HEK293 (cell line): ENCODE data around the gene AP5M1.
"Not testable (repeated sequence)": the region's sequence is repeated elsewhere in the genome, so short reads cannot be mapped to it uniquely, and the experiment has no call there.

Source experiments
- CTCF ChIA-PET: fragments of 350-600 bp; formaldehyde crosslinking; extraction: SDS; loops from one replicate; lab custom pipeline; 2021; ENCODE audit warnings: antibody characterized with exemption; lab: Yijun Ruan, JAX
- POLR2A ChIA-PET: fragments of 300-600 bp; formaldehyde crosslinking; extraction: SDS; loops from one replicate; lab custom pipeline; 2020; ENCODE audit warnings: antibody characterized with exemption, inconsistent platforms; lab: Yijun Ruan, JAX
- H3K27ac ChIP-seq: fragments of 200-500 bp; sonication (Bioruptor generic); 2 replicates; pipeline ENCODE4 v1.5.1; 2014; ENCODE audit warnings: low read depth, low read length, control low read depth, inconsistent platforms; ENCODE audit errors: extremely low read depth
- H3K36me3 ChIP-seq, 2 experiments: fragments of 200-500 bp in 1 of 2; sonication (Bioruptor generic) in 1 of 2; 1 replicate in 1 of 2; 2 replicates in 1 of 2; pipeline ENCODE4 v1.5.1; 2014 to 2017; ENCODE audit warnings: inconsistent platforms in 2 of 2, low read length in 2 of 2; ENCODE audit not compliant: control insufficient read depth in 2 of 2, insufficient read depth in 1 of 2
- H3K4me1 ChIP-seq: fragments of 200-500 bp; sonication (Bioruptor generic); 2 replicates; pipeline ENCODE4 v1.5.1; 2014; ENCODE audit warnings: mild to moderate bottlenecking, low read length, inconsistent platforms; ENCODE audit not compliant: control insufficient read depth, insufficient read depth
- H3K4me3 ChIP-seq: 2 replicates; pipeline ENCODE4 v1.5.1; 2011; ENCODE audit warnings: low read depth, mild to moderate bottlenecking, control low read depth, low read length, moderate library complexity
- H3K9me3 ChIP-seq: fragments of 200-500 bp; sonication (Bioruptor generic); 2 replicates; pipeline ENCODE4 v1.5.1; 2014; ENCODE audit warnings: low read depth, low read length, inconsistent platforms; ENCODE audit not compliant: control insufficient read depth, insufficient read depth
- RBAK ChIP-seq: fragments of 450-650 bp; formaldehyde crosslinking; IDR thresholded peaks from 2 replicates; pipeline ENCODE4 v1.5.1; 2016; ENCODE audit warnings: missing biosample characterization, missing genetic modification characterization
- ZNF10 ChIP-seq: fragments of 450-650 bp; formaldehyde crosslinking; IDR thresholded peaks from 2 replicates; pipeline ENCODE4 v1.5.1; 2017; ENCODE audit warnings: missing biosample characterization, missing genetic modification characterization
- ZNF146 ChIP-seq: fragments of 450-650 bp; formaldehyde crosslinking; IDR thresholded peaks from 2 replicates; pipeline ENCODE4 v1.5.1; 2016; ENCODE audit warnings: missing biosample characterization, missing genetic modification characterization
- ZNF221 ChIP-seq: fragments of 450-650 bp; formaldehyde crosslinking; IDR thresholded peaks from 2 replicates; pipeline ENCODE4 v1.5.1; 2017; ENCODE audit warnings: missing biosample characterization, missing genetic modification characterization, borderline replicate concordance
- ZNF280D ChIP-seq: fragments of 450-650 bp; formaldehyde crosslinking; IDR thresholded peaks from 2 replicates; pipeline ENCODE4 v1.5.1; 2016; ENCODE audit warnings: missing biosample characterization, missing genetic modification characterization
- ZNF391 ChIP-seq: fragments of 450-650 bp; formaldehyde crosslinking; IDR thresholded peaks from 2 replicates; pipeline ENCODE4 v1.5.1; 2016; ENCODE audit warnings: low read depth, missing biosample characterization, missing genetic modification characterization, borderline replicate concordance
- ZNF561 ChIP-seq: fragments of 450-650 bp; IDR thresholded peaks from 2 replicates; pipeline ENCODE4 v1.5.1; 2018; ENCODE audit warnings: missing biosample characterization, missing genetic modification characterization, borderline replicate concordance
- ZNF624 ChIP-seq: fragments of 450-650 bp; formaldehyde crosslinking; IDR thresholded peaks from 2 replicates; pipeline ENCODE4 v1.5.1; 2017; ENCODE audit warnings: missing biosample characterization, missing genetic modification characterization
- ZNF654 ChIP-seq: fragments of 450-650 bp; formaldehyde crosslinking; IDR thresholded peaks from 2 replicates; pipeline ENCODE4 v1.5.1; 2016; ENCODE audit warnings: low read depth, missing biosample characterization, missing genetic modification characterization
- ZNF777 ChIP-seq: fragments of 450-650 bp; formaldehyde crosslinking; IDR thresholded peaks from 2 replicates; pipeline ENCODE4 v1.5.1; 2017; ENCODE audit warnings: missing biosample characterization, missing genetic modification characterization, borderline replicate concordance
- ZSCAN23 ChIP-seq: fragments of 450-650 bp; formaldehyde crosslinking; IDR thresholded peaks from 2 replicates; pipeline ENCODE4 v1.5.1; 2016; ENCODE audit warnings: missing biosample characterization, missing genetic modification characterization

The AP5M1 gene

GRCh38 chr14:57221931-57222330 is 46.8 kb upstream of the AP5M1 start:
- H3K4me3 ChIP-seq: no peak overlapping the region
- CTCF ChIA-PET: no interaction called here
- peaks cover 16 to 37% of the 10 kb centered on the region in 2 experiments; a peak in 2 of 3 replicates for H3K36me3 ChIP-seq
- H3K4me1 ChIP-seq: no peaks in the 10 kb centered on the region
- TF ChIP-seq RBAK (tag by site-specific recombination) (no peak), ZSCAN23 (tag by site-specific recombination) (no peak), ZNF561 (no peak), ZNF391 (no peak)
- no peak overlapping the region for H3K27ac ChIP-seq
- POLR2A ChIA-PET: no interaction called here
- no peaks in the 10 kb centered on the region for H3K9me3 ChIP-seq

GRCh38 chr14:57227083-57227482 is 41.7 kb upstream of the AP5M1 start:
- peaks cover 26 to 51% of the 10 kb centered on the region in 2 experiments for H3K36me3 ChIP-seq
- no peak overlapping the region for H3K4me3 ChIP-seq
- no peaks in the 10 kb centered on the region for H3K9me3 ChIP-seq
- no peak for TF ChIP-seq ZNF221 (tag by site-specific recombination)
- TF ChIP-seq ZNF777 (tag by site-specific recombination): no peak
- TF ChIP-seq ZNF654 (tag by site-specific recombination): no peak
- no peak for TF ChIP-seq ZNF624 (tag by site-specific recombination)
- TF ChIP-seq ZNF10 (tag by site-specific recombination): no peak
- TF ChIP-seq ZNF280D (tag by site-specific recombination): no peak
- POLR2A ChIA-PET: no interaction called here
- CTCF ChIA-PET: no interaction called here
- no peaks in the 10 kb centered on the region for H3K4me1 ChIP-seq
- no peak overlapping the region for H3K27ac ChIP-seq

GRCh38 chr14:57228320-57228719 is 40.5 kb upstream of the AP5M1 start:
- CTCF ChIA-PET: not testable (repeated sequence)

More at GRCh38 chr14:57228320-57228719, 40.5 kb upstream of the AP5M1 start:
- H3K4me3 ChIP-seq: not testable (repeated sequence)
- TF ChIP-seq ZNF280D (tag by site-specific recombination): 0 out of 2 replicates have a peak, but pooled peaks have one; percentile 55
- peak; percentile 95 for TF ChIP-seq ZNF146 (tag by site-specific recombination)
- TF ChIP-seq, all 188 proteins: peak for 2; not testable (repeated sequence) for 186
- H3K36me3 ChIP-seq: peaks cover 34 to 56% of the 10 kb centered on the region in 2 experiments
- POLR2A ChIA-PET, H3K9me3 ChIP-seq, H3K4me1 ChIP-seq, H3K27ac ChIP-seq: not testable (repeated sequence)
